HG03521 (cell line): Measurements from ENCODE around the gene KIAA1671.
"Not testable (repeated sequence)": the region's sequence is repeated elsewhere in the genome, so short reads cannot be mapped to it uniquely, and the experiment has no call there.

Experiments
- ATAC-seq: cut with Tn5 transposase; IDR thresholded peaks from one replicate; pipeline ENCODE4 v1.9.1; 2021; ENCODE audit warnings: mild to moderate bottlenecking, moderate library complexity; ENCODE audit not compliant: unreplicated experiment

Gene KIAA1671

DNA sequence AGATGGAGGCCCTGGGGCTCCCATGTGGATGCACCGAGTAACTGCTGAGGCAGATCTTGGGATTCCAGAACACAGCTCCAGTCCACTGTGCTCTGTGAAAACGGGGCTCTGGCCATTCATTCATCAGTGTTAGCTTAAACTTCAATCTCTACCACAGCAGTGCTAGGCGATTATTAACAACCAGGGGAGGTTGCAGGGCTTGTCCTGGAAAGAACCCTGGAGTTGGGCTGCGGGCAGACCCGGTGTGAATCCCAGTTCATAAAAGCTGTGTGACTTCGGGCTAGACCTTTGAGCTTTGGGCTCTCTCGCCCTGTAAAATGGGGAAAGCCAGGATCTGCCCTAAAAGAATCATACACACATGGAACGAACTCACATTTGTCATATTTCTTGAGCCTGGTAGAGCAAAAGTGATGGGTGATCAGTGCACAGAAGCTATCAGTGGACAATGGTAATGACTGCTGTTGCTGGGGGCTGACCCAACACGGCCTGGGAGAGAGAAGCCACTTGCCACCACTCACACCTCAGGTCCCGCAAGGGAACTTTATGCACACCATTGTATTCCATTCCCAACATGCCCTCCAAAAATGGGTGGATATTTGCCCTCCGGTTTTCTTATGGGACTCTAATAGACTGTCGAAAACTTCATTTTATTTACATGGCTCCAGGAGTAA is 231.6 kb downstream of the KIAA1671 start:
- no peak for ATAC-seq

DNA sequence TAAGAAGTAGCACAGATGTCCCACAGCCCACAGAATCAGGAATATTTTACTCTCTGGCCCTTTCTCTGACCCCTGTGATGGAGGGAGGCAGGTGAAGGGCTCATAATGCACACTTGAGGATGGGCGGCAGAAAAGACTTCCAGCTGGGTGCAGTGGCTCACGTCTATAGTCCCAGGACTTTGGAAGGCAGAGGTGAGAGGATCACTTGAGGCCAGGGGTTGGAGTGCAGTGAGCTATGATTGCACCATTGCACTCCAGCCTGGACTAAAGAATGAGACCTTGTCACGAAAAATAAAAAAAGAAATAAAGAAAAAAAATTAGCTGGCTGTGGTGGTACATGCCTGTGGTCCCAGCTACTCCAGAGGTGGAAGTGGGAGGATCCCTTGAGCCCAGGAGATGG is 233.6 kb downstream of the KIAA1671 start:
- no peak for ATAC-seq

DNA sequence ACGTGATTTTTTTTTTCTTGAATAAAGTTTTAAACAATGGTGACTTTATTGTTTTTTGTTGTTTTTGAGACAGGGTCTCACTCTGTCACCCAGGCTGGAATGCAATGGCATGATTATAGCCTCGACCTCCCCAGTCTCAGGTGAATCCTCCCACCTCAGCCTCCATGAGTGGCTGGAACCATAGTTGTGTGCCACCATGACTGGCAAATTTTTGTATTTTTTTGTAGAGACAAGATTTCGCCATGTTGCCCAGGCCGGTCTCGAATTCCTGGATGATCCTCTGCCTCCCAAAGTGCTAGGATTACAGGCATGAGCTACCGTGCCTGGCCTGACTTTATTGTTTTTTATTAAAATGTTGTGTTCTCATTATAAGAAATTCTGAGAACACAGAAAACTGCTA is 235.0 kb downstream of the KIAA1671 start:
- ATAC-seq: no peak

DNA sequence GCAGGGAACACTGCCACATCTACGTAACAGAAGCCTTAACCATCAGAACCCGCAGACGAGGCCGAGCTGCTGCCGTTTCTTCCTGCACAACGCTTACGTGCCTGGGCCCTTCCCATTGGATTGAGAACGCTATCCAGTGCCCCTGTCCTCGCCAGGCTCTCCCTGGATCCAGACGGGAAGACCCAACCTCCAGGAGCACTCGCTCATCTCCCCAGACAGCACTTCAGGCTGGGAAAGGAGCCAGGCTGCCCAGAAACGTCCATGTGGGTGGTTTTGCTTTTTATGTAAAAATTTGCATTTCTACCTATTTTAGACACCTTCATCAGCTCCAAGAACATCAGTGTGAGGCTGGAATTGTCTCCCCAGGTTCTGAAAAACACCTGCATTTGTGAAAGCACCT is 239.9 kb downstream of the KIAA1671 start:
- no peak for ATAC-seq

DNA sequence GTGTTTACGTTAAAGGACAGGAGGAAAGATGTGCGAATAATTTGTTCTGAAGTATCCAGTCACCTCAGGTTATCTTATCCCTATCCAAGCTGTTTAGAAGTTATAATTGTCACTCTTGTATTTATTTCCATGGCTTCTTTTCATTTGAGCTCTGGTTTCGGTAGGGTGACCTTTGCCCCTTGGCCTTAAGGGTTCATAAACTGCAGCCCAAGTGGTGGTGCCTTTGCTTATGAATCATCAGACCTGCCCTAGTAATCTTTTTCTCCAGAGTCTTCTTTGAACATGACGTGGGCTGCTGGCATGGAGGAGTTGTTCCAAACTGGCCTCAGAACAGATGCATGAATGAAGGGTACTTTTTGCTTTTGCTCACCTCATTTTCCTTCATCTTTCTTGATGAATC is 240.6 kb downstream of the KIAA1671 start:
- ATAC-seq: no peak

DNA sequence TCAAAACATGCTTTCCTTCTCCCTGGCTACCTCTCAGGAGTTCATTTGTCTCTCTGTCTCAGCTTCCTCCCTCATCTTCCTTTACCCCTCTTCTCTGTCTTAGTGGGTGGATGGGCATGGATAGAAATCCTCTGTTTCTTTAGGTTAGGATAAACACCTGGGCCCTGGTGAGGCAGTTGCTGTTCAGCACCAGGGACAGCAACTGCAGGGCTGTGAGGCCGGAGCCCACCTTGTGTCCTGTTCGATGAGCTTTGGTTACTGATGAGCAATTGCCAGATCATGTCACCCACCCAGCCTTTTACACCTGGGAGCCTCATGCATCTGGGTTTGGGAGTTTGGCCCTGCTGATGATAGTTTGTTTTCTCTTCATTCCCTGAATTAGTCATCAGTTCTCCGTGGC is 241.0 kb downstream of the KIAA1671 start:
- ATAC-seq: no peak

DNA sequence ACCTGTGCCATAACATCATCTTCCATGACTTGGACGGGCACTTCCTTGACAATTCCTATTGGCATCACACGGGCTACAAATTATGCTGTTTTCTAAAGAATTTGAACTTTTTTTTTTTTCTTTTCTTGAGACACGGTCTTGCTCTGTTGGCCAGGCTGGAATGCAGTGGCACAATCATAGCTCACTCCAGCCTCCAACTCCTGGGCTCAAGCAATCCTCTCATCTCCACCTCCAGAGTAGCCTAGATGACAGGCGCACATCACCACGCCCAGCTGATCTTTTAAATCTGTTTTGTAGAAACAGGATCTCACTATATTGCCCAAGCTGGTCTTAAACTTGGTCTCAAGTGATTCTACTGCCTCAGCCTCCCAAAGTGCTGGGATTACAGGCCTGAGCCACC is 243.8 kb downstream of the KIAA1671 start:
- no peak for ATAC-seq

DNA sequence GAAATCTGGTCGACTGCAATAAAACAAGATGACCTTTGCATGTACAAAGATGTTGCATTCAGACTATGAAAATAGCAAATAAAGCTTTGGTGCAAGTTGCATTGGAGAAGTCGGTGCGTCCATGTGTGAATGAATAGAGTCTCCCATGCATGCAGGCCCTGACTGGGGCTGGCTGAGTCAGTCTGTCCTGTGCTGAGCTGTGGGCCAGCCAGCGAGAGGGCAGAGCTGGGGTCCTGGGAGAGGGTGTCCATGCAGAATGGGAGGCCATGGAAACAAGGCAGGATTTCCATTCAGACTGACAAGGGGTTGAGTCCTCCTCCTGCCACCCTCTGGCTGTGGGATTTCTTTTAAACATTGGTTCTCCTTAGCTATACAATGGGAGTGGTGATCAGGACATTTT is 244.8 kb downstream of the KIAA1671 start:
- ATAC-seq: no peak

DNA sequence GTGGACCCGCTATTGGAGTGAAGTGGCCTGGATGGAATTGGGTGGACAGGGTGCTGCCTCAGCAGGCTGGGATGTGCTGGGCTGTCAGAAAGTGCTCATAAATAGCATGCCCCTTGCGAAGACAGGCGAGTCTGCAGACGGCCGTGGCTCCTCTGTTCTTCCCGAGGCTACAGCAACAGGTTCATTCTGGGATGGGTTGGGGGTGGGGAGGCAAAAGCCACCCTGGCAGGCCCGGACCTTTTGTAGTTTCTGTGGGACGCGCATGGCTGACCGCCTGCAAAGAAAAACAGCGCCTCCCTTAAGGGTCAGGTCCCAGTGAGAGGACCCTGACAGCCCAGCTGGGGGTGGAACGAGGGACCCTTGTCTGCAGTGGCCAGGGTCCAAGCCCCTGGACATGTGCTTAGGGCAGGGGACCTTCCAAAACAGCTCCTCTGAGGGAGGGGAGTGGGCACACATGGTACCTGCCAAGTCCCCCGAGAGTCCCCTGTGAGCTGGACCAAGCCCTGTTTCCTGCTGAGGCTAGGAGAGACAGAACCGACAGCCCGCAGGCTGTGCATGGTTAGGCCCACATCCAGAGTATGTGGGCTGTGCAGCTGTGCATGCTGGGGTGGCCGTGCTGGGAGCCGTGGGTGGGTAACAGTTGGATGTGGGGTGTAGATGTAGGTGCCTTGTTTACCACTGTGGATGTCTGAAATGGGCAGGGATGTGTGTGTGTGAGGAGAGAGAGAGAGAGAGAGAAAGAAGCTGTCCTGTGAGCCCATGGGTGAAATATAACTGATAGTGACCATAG is 247.4 kb downstream of the KIAA1671 start, which contains the start of gene CRYBB3:
Gene CRYBB3, plus strand, starts transcription at position 128 of the 790 bp plus-strand sequence. CDS start 1,539 bp downstream, outside the sequence.
- ATAC-seq: no peak

DNA sequence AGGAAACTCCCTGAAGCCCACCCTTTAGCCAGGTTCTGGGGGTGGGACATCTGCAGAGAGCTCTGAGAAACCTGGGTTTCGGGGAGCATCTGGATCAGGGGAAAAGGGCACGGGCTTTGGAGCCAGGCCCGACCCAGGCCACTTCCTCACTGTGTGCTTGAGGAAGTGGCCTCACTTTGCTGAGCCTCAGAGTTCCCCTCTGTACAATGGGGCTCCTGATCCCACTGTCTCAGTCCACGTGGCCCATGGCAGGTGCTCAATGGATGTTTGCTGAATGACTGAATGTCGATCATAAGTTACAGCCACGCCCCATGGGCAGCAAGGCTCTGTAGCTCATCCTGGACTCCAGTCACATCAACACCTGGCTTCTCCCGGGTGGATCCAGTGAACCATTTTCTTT is 248.5 kb downstream of the KIAA1671 start:
- no peak for ATAC-seq

DNA sequence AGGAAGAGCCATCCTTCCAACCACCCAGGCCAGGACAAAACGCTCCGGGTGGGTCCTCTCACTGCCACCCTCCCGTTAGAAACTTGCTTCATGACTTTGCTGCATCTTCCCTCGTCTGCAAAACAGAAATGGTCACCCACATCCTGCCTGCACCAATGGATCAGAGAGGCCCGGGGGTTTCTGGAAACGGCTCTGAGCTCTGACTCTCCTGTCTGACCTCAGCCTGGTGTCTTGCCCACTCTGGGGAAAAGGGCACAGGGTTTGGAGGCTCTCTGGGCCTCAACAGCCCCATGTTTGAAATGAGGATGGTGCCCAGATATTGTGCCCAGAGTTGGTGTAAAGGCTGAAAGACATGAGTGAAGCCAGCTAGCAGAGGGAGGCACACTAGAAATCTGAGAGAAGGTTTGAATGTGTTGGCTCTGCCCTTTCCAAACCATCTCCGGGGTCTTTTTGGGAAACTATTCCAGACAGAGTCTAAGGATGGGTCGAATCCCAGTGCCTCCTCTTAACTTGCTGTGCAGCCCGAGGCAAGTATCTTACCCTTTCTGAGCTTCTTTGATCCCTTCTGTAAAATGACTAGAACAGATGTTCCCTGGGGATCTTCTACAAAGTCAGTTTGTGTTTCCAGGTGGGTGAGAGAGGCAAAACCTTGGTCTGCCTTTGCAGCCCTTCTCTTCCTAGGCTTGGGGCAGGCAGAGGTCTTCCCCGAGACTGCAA is 249.2 kb downstream of the KIAA1671 start:
- no peak for ATAC-seq

DNA sequence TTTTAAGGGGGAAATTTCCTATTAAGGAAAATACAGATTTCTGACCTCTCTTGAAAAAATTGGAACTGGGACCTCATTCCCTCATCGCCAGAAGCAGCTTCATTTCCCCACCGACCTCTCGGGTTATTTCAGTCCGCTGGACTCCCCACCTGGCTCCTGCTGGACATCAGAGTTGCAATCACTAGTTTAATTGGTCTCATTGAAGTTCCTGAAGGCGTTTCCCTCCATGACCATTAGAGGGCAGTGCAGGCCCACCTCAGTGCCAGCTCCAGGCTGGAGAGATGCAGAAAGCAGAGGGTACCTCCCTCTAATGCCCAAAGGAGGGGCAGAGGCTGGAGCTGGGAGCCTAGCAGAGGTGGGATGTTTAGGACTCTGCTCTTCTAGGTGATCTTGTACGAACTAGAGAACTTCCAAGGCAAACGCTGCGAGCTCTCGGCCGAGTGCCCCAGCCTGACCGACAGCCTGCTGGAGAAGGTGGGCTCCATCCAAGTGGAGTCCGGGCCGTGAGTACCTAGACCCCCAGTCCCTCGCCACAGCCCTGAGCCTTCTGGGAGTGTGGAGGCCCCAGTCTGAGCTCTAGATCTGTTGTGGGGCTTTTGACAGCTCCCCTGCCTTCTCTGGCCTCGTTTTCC is 249.9 kb downstream of the KIAA1671 start:
- ATAC-seq: no peak

DNA sequence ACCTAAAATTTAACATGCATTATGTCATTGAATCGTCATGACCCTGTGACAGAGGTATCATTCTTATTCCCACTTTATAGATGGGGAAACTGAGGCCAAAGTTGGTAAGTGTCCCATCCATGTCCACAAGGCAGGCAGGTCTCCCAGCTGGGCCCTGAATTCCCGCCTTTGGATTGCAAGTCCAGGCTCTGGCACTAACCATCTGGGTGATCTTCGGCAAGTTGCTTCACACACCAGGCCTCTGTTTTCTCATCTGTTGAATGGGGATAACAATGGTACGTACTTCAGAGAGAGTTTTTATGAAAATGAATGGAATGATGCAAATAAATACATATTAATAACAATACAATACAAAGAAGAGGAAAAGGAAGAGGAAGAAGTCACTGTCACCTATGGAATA is 250.6 kb downstream of the KIAA1671 start:
- ATAC-seq: no peak

DNA sequence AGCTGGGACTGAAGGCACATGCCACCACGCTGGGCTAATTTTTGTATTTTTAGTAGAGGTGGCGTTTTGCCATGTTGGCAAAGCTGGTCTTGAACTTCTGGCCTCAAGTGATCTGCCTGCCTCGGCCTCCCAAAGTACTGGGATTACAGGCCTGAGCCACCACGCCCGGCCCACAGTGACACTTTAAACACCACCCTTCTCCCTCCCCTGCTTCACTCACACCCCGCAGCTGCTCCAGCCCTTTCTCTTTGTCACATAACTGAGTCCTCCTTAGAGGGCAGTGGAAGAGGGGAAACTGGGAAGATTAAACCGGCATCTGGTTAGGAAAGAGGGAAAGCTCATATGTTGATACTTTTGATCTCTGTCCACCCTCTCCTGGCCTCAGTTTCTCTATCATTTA is 252.0 kb downstream of the KIAA1671 start:
- ATAC-seq: not testable (repeated sequence)

DNA sequence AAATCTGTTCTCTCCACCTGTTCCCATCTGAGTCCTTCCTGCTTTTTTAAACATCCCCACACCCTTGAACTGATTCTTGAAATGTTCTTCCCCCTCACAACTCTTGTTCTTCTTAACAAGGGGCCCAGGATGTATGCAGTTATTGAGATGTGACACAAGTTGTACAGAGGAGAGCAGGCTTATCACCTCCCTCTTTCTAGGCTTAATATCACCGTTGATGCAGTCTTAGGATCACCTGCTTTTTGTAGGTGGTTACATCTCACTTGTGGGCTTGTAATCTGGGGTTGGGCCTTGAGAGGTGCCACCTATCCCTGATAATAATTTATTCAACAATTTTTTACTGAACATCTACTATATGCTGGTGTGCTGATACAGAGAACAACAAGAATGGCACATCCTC is 253.3 kb downstream of the KIAA1671 start:
- no peak for ATAC-seq

DNA sequence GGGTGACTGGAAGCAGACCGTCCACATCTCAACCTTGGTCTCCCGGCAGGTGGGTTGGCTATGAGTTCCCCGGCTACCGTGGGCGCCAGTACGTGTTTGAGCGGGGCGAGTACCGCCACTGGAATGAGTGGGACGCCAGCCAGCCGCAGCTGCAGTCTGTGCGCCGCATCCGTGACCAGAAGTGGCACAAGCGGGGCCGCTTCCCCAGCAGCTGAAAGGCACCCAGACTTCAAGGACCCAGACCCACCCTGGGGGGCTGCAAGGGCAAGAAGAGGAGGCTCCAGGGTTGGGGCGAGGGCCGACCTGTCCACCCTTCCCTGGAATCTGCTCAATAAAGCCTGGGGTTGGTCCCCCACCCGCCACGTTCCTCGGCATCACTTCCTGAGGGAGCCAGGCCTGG is 254.5 kb downstream of the KIAA1671 start:
- ATAC-seq: no peak

DNA sequence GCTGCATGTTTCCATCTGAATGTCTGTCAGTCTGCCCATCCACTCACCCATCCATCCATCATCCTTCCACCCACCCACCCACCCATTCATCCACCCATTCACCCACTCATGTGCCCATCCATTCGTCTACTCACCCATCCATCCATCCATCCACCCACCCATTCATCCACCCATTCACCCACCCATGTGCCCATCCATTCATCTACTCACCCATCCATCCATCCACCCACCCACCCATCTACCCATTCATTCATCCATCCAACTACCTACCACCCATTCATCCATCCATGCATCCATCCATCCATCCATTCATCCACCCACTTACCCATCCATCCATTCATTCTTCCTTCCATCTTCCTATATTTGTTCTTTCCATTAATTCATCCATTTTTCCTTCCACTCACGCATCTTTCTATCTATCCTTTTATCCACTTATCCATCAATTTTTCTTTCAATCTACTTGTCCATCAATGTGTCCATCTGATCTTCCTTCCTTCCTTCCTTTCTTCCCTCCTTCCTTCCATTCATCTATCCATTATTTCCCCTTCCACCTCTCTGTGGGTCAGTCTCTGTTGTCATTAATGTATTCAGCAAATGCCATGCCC is 255.1 kb downstream of the KIAA1671 start:
- no peak for ATAC-seq

DNA sequence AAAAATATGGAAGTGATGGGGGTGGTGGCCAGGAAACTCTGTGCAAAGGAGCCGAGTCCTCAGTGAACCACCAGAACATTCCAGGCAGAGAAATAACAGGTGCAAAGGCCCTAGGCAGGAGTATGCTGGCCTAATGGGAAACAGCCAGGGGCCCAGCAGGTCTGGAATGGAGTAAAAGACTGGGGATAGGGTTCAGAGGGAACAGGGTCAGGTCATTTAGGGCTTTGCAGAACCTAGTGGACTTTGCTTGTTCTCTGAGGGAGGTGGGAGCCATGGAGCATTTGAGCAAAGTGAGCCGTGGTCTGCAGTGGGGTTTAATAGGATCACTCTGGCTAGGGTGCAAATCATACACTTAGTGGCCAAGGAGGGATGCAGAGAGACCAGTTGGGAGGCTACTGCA is 255.8 kb downstream of the KIAA1671 start:
- ATAC-seq: no peak

DNA sequence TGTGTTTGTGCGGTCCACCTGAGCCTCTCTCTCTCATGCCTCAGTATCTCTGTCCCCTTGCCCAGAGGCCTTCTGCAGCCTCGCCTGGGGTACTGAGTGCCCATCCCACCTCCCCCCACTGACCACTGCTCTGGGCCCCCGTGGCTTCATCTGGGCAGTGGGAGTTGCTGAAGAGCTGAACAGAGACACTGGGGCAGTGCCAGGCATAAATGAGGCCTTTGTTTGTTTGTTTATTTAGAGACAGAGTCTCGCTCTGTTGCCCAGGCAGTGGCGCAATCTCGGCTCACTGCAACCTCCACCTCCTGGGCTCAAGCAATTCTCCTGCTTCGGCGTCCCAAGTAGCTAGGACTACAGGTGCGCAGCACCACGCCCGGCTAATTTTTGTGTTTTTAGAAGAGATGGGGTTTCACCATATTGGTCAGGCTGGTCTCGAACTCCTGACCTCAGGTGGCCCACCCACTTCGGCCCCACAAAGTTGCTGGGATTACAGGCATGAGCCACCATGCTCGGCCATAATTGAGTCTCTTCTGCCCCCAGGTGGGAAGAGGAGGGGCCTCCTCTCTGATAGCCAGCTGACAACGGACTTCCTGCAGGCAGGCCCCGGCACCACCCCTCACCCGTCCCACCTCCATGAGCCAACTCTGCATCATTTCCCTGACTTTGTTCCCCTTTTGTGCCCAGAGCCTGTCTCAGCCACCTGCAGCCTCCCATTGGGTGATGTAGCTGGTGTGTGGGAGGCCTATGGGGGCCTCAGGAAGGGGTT is 256.4 kb downstream of the KIAA1671 start:
- no peak for ATAC-seq

DNA sequence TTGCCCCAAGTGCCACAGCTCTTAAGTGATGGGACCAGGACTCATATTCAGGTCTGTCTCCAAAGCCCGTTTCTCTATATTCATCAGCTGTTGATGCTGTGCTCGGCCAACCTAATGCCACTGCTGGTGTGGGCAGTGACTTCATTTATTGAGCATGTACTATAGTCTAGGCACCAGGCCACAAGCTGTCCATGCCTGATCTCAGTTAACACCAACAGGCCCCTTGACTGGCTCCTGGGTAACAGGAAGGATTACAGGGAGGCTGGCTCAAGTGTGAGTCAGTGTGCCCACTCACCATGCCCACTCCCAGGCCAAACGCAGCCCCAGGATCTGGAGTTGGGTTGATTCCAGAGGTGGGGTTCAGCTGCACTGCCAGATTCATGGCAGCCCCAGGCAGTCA is 258.3 kb downstream of the KIAA1671 start:
- ATAC-seq: no peak
